Kasumi-1 (cell line): ENCODE results near the gene ULK3.

ENCODE experiments used
- DNase-seq, 2 experiments: peaks; one replicate each; lab custom pipeline; 2025; lab: John Stamatoyannopoulos, UW

Gene ULK3

GRCh38 chr15:74867466-74868038, 24.6 kb upstream of the ULK3 start:
- DNase-seq: peak in 1 of 2 experiments; percentile 39

DNA sequence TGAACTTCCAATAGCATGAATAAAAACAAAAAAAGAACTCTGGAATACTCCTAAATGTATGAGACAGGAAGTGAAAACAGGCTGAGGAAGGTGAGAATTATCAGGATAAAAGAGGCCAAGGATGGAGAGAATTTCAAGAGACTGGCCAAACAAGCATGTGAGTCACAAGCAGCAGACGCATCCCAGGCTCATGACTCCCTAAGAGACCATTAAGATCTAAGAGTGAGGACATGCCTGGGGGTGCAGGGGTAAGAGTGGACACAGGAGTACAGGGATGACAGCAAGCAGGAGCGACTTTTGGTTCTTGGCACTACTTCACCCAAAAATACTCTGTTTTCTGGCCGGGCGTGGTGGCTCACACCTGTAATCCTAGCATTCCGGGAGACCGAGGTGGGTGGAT, 23.1 kb upstream of the ULK3 start:
- DNase-seq: no peak

GRCh38 chr15:74865316-74865715, 22.4 kb upstream of the ULK3 start:
- no peak for DNase-seq

DNA sequence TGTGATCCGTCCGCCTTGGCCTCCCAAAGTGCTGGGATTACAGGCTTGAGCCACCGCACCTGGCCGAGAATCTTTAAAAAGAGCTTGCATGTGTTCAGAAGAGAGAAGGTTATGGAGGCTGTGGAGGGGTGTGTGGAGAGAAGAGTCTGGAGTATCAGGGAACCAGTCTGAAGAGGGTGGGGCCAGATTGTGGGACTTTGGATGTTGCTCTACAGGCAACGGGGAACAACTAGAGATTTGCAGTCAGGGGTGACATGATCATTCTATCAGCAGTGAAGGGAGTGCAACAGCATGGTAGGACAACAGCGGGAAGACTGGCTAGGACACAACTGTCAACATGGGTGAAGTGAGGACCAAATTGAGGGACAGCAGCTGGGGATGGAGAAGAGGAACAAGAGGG, 21.3 kb upstream of the ULK3 start:
- no peak for DNase-seq

DNA sequence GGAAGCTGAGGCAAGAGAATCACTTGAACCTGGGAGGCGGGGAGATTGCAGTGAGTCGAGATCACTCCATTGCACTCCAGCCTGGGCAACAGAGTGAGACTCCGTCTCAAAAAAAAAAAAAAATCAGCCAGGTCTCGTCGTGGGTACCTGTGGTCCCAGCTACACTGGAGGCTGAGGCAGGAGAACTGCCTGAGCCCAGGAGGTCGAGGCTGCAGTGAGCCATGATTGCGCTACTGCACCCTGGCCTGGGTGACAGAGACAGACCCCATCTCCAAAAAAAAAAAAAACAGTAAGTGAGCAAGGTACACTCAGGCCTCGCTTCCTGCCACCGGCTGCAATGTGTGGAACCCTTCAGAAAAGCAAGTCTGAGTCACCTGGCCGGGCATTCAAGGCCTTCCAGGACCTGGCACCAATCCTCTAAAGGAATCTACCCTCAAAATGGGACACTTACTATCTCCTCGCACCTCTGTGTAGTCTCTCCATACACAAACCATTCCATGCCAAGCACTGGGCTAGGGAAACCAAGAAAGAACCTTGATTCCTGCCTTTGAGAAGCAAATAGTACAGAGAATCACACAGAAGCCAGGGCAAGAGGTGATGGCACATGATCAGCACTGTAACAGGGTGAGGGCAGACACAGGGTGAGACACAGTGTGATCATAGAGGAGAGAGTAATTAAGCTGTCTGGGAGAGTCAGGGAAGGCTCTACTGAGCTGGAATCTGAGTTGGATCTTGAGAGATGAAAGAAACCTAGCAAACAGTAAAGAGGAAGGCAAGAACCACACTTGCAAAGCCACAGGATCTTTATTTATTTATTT, 20.5 kb upstream of the ULK3 start:
- DNase-seq: no peak

DNA sequence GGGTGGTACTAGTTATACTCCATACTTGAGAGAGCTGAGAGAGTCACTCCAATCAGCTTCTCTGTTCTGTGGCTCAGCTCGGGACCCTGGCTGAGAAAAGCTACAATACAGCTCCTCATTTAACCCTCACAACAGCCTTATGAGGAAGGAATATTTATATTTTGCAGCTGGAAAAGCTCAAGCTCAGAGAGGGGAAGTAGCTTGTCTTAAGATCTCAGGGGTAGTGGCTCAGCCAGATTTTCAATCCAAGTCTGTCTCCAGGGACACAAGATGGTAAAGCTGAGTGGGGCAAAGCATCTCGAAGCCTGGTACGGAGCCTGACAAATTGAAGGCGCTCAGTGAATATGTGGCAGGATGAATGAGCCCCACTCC, 15.4 kb upstream of the ULK3 start:
- peak; percentile 15 to 16 for DNase-seq

DNA sequence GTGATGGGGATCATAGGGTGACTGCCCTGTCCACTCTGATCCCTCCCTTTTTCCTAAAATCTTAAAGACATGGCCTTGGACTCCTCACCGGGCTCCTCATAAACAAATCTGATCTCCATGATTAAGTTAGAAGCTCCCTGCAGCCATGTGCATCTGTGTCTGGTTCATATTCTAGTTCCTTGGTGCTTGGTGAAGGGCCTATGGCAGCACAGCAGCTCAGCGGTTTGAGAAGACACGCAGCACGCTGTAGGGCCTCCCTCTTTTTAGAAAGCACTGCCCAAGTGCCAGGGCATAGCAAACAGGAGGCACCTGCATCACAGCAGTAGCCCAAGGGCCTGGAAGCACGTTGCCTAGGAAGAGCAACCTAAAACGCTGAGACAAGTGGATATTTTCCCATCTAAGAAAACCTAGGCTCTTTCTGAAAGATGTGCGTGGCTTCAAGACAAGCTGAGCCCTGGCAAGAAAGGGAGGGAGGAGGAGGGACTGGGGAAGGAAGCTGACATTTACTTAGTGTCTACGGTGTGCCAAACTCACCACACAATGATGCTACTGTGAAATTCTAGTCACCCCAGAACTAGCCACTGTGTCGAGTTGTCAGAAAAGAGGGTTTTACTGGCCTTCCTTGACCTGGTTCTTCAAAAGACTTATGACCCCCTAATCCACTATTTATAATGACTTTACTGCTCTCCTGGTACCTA, 14.9 kb upstream of the ULK3 start:
- no peak for DNase-seq

DNA sequence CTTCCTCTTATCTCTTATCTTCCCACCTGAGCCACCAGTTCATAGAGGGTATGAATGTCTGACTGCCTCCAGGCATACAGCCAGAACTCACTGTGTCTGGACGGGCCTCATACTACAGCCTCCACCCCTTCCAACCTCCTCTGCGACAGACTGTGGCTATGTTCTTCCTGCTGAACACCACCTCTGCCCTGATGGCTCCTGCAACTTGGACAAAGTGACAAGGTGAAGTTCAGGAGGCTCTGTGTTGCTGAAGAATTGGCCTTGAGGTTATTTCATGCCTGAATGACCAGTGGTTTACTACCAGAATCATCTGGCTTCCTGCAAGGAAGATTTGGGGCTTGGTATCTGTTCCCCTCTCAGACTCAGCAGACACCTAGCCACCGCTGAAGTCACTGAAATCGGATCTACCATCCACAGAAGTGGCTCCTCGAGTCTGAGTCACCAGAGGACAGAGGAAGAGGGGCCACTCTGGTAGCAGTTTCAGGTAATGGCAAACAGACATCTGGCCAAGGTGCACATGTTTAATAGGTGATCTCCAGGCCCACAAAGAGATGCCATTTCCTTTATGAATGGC, 14.2 kb upstream of the ULK3 start:
- peak in 1 of 2 experiments; percentile 27 for DNase-seq

DNA sequence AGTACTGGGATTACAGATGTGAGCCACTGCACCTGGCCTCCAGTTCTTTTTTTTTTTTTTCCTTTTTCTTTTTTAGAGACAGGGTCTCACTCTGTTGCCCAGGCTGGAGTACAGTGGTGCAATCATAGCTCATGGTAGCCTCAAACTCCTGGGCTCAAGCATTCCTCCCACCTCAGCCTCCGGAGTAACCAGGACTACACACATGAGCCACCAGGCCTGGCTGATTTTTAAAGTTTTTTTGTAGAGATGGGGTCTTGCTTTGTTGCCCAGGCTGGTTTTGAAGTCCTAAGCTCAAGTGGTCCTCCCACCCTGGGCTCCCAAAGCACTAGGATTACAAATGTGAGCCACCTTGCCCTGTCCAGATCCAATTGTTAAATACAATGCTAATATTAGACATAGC, 13.6 kb upstream of the ULK3 start:
- DNase-seq: no peak

DNA sequence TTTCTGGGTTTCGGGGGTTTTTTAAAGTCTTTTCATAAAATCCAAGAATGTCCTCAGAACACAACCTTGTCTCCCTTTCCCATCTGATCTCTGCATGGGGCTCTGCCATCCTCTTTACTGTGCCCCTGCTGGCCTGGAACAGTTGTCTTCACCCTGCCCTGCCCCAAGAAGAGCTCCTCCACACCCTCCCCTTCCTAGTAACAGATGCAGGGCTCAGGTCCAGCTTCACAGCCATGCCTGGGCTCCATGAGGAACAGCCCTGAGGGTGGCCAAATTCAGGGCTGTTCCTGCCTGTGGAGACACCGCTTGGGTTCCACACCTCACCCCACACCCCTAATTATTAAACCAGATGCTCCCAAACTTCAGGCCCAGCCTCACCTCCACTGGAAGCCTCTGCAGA, 12.9 kb upstream of the ULK3 start:
- no peak for DNase-seq

DNA sequence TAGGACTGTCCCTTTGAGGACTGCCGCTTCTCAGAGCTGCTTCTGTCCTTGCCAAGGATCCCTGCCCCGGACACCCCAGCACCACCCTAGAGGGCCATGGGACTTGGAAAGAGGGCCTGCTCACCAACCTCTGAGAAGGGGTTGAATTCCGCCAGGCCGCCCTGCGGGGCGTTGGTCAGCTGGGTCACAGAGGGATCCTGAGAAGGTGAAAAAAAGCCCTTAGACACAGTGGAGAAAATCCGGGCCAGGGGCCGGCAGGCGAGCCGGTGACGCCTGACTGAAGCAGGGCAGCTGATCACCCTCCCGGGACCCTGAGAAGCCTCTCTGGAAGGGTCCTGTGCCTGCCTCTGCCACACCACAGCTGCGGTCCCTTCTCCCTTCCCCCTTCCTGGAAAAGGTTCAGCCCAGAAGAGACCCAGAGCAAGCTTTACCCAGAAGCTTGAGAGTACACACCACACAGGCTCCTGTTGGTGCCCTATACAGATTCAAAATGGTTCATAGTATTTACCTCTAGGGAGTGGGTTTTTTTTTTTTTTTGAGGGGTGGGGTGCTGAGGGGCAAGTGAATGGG, 11.6 kb upstream of the ULK3 start:
- DNase-seq: no peak

GRCh38 chr15:74851960-74852359, 9.0 kb upstream of the ULK3 start:
- no peak for DNase-seq

DNA sequence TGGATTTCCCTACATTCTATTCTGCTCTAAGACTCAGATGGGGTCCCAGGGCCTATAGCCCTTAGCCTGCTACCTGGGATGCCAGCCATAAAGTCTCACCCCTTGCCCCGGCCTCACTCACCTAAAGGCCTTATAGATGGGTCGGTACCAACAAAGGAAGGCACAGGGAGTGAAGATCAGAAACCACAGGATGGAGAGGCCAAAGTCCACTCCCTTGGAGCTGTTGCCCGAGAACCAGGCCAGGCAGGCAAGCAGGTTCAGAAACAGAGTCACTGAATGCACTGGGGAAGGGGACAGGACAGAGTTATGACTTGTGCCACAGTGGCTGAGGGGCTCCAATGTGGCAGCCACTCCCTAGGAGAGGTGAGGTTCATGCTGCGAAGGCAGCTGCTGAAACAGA, 7.4 kb upstream of the ULK3 start:
- no peak for DNase-seq

DNA sequence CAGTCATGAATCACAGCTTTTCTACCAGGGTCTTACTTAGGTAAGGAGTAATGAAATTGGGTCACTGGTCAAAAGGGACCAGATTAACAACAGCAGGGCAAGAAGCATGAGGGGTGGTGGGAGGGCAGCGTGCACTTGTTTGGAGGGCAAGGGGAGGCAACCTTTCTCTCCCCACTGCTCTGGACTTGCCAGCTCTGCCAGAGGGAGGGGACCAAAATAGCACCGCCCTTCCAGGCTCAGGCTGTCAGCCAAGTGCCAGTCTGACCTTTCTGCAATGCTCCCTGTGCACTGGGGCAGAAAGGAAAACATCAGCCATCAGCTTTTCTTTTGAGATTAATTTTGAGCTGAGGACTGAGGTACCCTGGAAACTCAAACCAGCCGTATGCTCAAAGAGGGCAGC, 4.5 kb upstream of the ULK3 start:
- no peak for DNase-seq

DNA sequence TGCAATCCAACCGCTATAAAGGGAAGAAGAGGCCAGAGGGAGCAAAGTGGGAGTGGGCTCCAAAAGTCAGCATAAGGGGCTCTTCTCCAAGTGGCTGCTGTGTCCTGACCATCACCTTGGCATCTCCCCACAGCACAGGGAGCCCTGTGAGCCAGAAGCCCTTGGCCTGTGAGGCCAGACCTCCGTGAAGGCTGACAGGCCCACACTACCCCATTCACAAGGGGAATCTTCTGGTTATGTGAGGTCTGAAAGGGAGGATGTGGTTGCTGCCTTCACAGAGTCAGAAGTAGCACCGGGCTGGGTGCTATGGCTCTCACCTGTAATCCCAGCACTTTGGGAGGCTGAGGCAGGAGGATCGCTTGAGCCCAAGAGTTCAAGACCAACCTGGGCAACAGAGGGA, 2.6 kb upstream of the ULK3 start:
- DNase-seq: no peak

DNA sequence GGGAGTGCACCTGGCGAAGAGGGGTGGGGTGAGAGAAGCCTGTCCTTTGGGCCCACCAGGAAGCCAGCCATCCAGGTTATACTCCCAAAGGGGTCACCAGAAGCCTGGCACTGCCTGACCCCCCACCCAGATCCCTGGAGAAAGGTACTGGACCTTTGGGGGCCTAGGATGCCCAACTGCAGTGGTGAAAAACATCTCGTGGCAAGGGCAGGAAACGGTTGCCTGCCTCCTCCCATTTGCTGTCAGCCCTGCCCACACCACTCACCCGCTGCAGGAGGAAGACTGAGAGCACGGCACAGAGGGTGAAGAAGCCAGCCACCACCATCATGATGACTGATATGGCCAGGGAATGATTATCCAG, 2.2 kb upstream of the ULK3 start:
- peak in 1 of 2 experiments; percentile 4 for DNase-seq

DNA sequence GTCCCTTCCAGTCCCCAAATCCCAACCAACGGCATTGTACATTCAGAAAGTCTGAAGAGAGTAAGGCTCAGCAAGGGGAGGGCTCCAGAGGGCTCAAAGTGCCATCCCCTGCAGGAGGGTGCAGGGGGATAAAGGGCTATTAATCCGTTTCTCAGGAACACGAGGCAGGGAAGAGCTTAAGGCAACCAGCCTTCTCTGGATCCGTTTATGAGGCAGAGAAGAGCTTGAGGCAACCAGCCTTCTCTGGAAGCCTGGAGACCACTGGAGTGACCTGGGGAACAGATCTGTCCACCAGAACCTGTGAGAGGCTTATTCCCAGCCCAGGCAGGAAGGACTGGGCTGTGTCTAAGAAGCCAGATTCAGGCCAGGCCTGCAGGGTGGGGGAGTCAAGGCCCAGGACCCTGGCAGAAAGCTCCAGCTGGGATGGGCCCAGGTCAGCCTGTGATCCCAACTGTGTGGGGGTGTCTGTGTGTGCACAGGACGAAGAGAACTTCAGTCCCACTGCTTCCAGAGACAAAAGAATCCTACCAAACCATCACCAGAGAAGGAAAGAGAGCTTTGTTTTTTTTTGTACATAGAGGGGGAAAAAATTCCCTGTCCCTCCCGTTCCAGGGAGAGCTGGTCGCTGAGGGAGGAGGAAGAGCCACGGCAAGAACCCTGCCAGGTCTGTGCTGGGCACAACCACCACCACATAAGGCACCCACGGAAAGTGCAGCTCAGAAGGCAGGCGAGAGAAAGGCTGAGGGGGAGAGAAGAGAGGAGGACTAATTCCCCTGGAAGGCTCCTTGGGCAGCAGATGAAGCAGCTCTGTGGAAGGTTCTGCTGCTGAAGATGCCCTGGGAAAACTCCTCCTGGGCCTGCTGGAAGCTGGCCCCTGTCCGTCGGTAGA, 1.6 kb upstream of the ULK3 start:
- no peak for DNase-seq

- no peak for DNase-seq
Observed at GRCh38 chr15:74843891-74844299, 939 bp upstream of the ULK3 start.

DNA sequence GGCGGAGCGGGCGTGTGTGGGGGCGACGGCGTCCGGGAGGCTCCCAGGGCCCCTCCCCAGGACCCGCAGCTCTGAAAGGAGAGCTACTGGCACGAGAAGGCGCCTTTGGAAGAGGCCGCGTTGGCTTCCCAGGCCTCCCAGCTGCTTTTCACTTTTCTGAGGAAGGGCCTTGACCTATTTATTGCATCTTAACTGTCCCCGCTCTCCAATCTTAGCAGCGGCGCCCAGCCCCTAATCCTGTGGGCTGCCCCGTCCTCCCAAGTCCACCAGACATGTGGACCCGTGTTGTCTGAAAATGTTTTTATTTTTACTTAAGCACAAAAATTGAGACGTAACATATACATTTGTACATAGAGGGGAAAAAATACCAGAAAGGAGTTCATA, 481 bp upstream of the ULK3 start:
- DNase-seq: no peak

- no peak for DNase-seq
Observed at GRCh38 chr15:74841891-74842373, 1.0 kb downstream of the ULK3 start.
